ENCODE data around the gene PPP1R16B. TPM values are rescaled to one million over a fixed set of nuclear protein-coding genes. Genes with fewer than 3 reads are reported as not detected.
A peak's percentile ranks its signal among the peaks of the same experiment; 100 is the strongest.

The PPP1R16B gene
- total RNA-seq, 2 donors from 2014 or later: 74.6 to 119 TPM

GRCh38 chr20:38927902-38928578 lies 122.5 kb downstream of the PPP1R16B start:
- peaks cover 16 to 27% of the 10 kb centered on the region in 2 donors for H3K4me1 Mint-ChIP-seq (ENCODE audit: low read depth in 2 of 2)
- no peak for DNase-seq (ENCODE audit: low spot score)

GRCh38 chr20:38930242-38930569 lies 124.7 kb downstream of the PPP1R16B start:
- Mint-ChIP-seq H3K9me3 (no peaks in the 10 kb centered on the region), H3K4me1 (ENCODE audit: low read depth in 2 of 2) (peaks cover 16 to 23% of the 10 kb centered on the region in 2 donors), H3K36me3 (no peaks in the 10 kb centered on the region), H3K4me3 (no peak overlapping the region), H3K27ac (no peak overlapping the region), H3K27me3 (no peaks in the 10 kb centered on the region)
- DNase-seq (ENCODE audit: low spot score): no peak
- ATAC-seq: no peak

More at GRCh38 chr20:38927902-38928578, 122.5 kb downstream of the PPP1R16B start:
- no peak for ATAC-seq
- peak overlapping the region; percentile 73 for H3K4me3 Mint-ChIP-seq
- no peaks in the 10 kb centered on the region for H3K27me3 Mint-ChIP-seq
- no peaks in the 10 kb centered on the region for H3K9me3 Mint-ChIP-seq
- no peaks in the 10 kb centered on the region for H3K36me3 Mint-ChIP-seq
- H3K27ac Mint-ChIP-seq: peak overlapping the region in 1 of 2 donors; percentile 6

- Mint-ChIP-seq H3K27me3 (no peaks in the 10 kb centered on the region), H3K36me3 (no peaks in the 10 kb centered on the region), H3K4me1 (ENCODE audit: low read depth in 2 of 2) (peaks cover 10 to 15% of the 10 kb centered on the region in 2 donors), H3K4me3 (no peak overlapping the region), H3K9me3 (no peaks in the 10 kb centered on the region), H3K27ac (no peak overlapping the region)
- ATAC-seq: no peak
- DNase-seq (ENCODE audit: low spot score): no peak
Measured at GRCh38 chr20:38931984-38932383, 126.5 kb downstream of the PPP1R16B start.

- Mint-ChIP-seq H3K4me3 (no peak overlapping the region), H3K27ac (no peak overlapping the region), H3K4me1 (ENCODE audit: low read depth in 2 of 2) (peaks cover 10 to 13% of the 10 kb centered on the region in 2 donors), H3K27me3 (no peaks in the 10 kb centered on the region), H3K36me3 (no peaks in the 10 kb centered on the region), H3K9me3 (no peaks in the 10 kb centered on the region)
- DNase-seq (ENCODE audit: low spot score): no peak
- no peak for ATAC-seq
Measured at GRCh38 chr20:38932457-38933120, 127.1 kb downstream of the PPP1R16B start.

GRCh38 chr20:38934530-38934929 lies 129.0 kb downstream of the PPP1R16B start:
- ATAC-seq (no peak), DNase-seq (ENCODE audit: low spot score) (no peak)
- Mint-ChIP-seq H3K4me3 (no peak overlapping the region), H3K27ac (no peak overlapping the region), H3K27me3 (no peaks in the 10 kb centered on the region), H3K4me1 (ENCODE audit: low read depth in 2 of 2) (peaks cover 4 to 7% of the 10 kb centered on the region in 2 donors), H3K36me3 (no peaks in the 10 kb centered on the region), H3K9me3 (no peaks in the 10 kb centered on the region)

GRCh38 chr20:38935285-38935684 lies 129.8 kb downstream of the PPP1R16B start:
- Mint-ChIP-seq H3K27me3 (no peaks in the 10 kb centered on the region), H3K27ac (no peak overlapping the region), H3K4me1 (ENCODE audit: low read depth in 2 of 2) (peaks cover 3 to 4% of the 10 kb centered on the region in 2 donors), H3K4me3 (no peak overlapping the region), H3K36me3 (no peaks in the 10 kb centered on the region), H3K9me3 (no peaks in the 10 kb centered on the region)
- no peak for ATAC-seq
- no peak for DNase-seq (ENCODE audit: low spot score)

- no peaks in the 10 kb centered on the region for H3K9me3 Mint-ChIP-seq
- H3K4me1 Mint-ChIP-seq (ENCODE audit: low read depth in 2 of 2): peaks cover 3 to 4% of the 10 kb centered on the region in 2 donors
- ATAC-seq: no peak
- no peak for DNase-seq (ENCODE audit: low spot score)
- H3K27ac Mint-ChIP-seq: no peak overlapping the region
- H3K36me3 Mint-ChIP-seq: no peaks in the 10 kb centered on the region
- H3K27me3 Mint-ChIP-seq: no peaks in the 10 kb centered on the region
- no peak overlapping the region for H3K4me3 Mint-ChIP-seq
Measured at GRCh38 chr20:38935967-38936407, 130.5 kb downstream of the PPP1R16B start.

- Mint-ChIP-seq H3K27me3 (no peaks in the 10 kb centered on the region), H3K27ac (no peak overlapping the region), H3K4me1 (ENCODE audit: low read depth in 2 of 2) (peaks cover 4 to 5% of the 10 kb centered on the region in 2 donors), H3K36me3 (no peaks in the 10 kb centered on the region), H3K9me3 (no peaks in the 10 kb centered on the region), H3K4me3 (no peak overlapping the region)
- ATAC-seq (no peak), DNase-seq (ENCODE audit: low spot score) (no peak)
Measured at GRCh38 chr20:38937000-38937399, 131.5 kb downstream of the PPP1R16B start.

GRCh38 chr20:38937978-38938473 lies 132.5 kb downstream of the PPP1R16B start:
- Mint-ChIP-seq H3K4me3 (no peak overlapping the region), H3K27ac (no peak overlapping the region), H3K27me3 (no peaks in the 10 kb centered on the region), H3K36me3 (peaks cover 4% of the 10 kb centered on the region), H3K4me1 (ENCODE audit: low read depth in 2 of 2) (peaks cover 4 to 5% of the 10 kb centered on the region in 2 donors), H3K9me3 (no peaks in the 10 kb centered on the region)
- no peak for DNase-seq (ENCODE audit: low spot score)
- ATAC-seq: no peak

- Mint-ChIP-seq H3K9me3 (no peaks in the 10 kb centered on the region), H3K4me3 (no peak overlapping the region), H3K27me3 (no peaks in the 10 kb centered on the region), H3K36me3 (peaks cover 4% of the 10 kb centered on the region), H3K27ac (no peak overlapping the region), H3K4me1 (ENCODE audit: low read depth in 2 of 2) (peaks cover 4 to 5% of the 10 kb centered on the region in 2 donors)
- no peak for DNase-seq (ENCODE audit: low spot score)
- no peak for ATAC-seq
Measured at GRCh38 chr20:38939686-38940085, 134.2 kb downstream of the PPP1R16B start.

- ATAC-seq (no peak), DNase-seq (ENCODE audit: low spot score) (no peak)
- Mint-ChIP-seq H3K27ac (no peak overlapping the region), H3K4me1 (ENCODE audit: low read depth in 2 of 2) (peaks cover 4 to 5% of the 10 kb centered on the region in 2 donors), H3K9me3 (no peaks in the 10 kb centered on the region), H3K27me3 (no peaks in the 10 kb centered on the region), H3K4me3 (no peak overlapping the region), H3K36me3 (peaks cover 4% of the 10 kb centered on the region)
Measured at GRCh38 chr20:38940644-38941043, 135.1 kb downstream of the PPP1R16B start.

- Mint-ChIP-seq H3K9me3 (no peaks in the 10 kb centered on the region), H3K4me1 (ENCODE audit: low read depth in 2 of 2) (peaks cover 4 to 5% of the 10 kb centered on the region in 2 donors), H3K36me3 (peaks cover 8% of the 10 kb centered on the region), H3K4me3 (no peak overlapping the region), H3K27ac (no peak overlapping the region), H3K27me3 (no peaks in the 10 kb centered on the region)
- ATAC-seq (no peak), DNase-seq (ENCODE audit: low spot score) (no peak)
Measured at GRCh38 chr20:38941726-38942389, 136.4 kb downstream of the PPP1R16B start.

GRCh38 chr20:38945012-38945411 lies 139.5 kb downstream of the PPP1R16B start:
- no peak for ATAC-seq
- Mint-ChIP-seq H3K27me3 (no peaks in the 10 kb centered on the region), H3K4me3 (no peak overlapping the region), H3K36me3 (peaks cover 8% of the 10 kb centered on the region), H3K27ac (no peak overlapping the region), H3K4me1 (ENCODE audit: low read depth in 2 of 2) (peaks cover 0 to 2% of the 10 kb centered on the region in 2 donors), H3K9me3 (no peaks in the 10 kb centered on the region)
- DNase-seq (ENCODE audit: low spot score): no peak

GRCh38 chr20:38946836-38947235 lies 141.3 kb downstream of the PPP1R16B start:
- H3K9me3 Mint-ChIP-seq: no peaks in the 10 kb centered on the region
- DNase-seq (ENCODE audit: low spot score) (no peak), ATAC-seq (no peak)
- no peak overlapping the region for H3K4me3 Mint-ChIP-seq
- peaks cover 8% of the 10 kb centered on the region for H3K36me3 Mint-ChIP-seq
- no peak overlapping the region for H3K27ac Mint-ChIP-seq
- H3K27me3 Mint-ChIP-seq: no peaks in the 10 kb centered on the region
- H3K4me1 Mint-ChIP-seq (ENCODE audit: low read depth in 2 of 2): no peaks in the 10 kb centered on the region

Data from natural killer cell treated with Interleukin-12 subunit alpha and Interleukin-12 subunit beta and Interleukin-15 and Interleukin-18, amount 100 ng/mL, for 72 hours (primary cell).